Mesothelial cell of epicardium (in vitro differentiated cells): ENCODE results near the gene CPB2. TPM values are rescaled to one million over a fixed set of nuclear protein-coding genes. Genes with fewer than 3 reads are reported as not detected.

ENCODE experiments used
- DNase-seq, 2 experiments: peaks; one replicate each; pipeline ENCODE4 v3.0.0; 2021; ENCODE audit warnings: low spot score in 2 of 2; ENCODE audit not compliant: unreplicated experiment in 2 of 2
- H3K27ac Mint-ChIP-seq: 2 replicates; pipeline ENCODE4 v1.8.0; 2021; ENCODE audit warnings: mixed read lengths
- H3K27me3 Mint-ChIP-seq: 2 replicates; pipeline ENCODE4 v1.8.0; 2021; ENCODE audit warnings: low read depth, mixed read lengths
- H3K36me3 Mint-ChIP-seq: 2 replicates; pipeline ENCODE4 v1.8.0; 2021; ENCODE audit warnings: mixed read lengths
- H3K4me1 Mint-ChIP-seq: 2 replicates; pipeline ENCODE4 v1.8.0; 2021; ENCODE audit warnings: mixed read lengths
- H3K4me3 Mint-ChIP-seq: 2 replicates; pipeline ENCODE4 v1.8.0; 2021; ENCODE audit warnings: mild to moderate bottlenecking, moderate library complexity, mixed read lengths
- H3K9me3 Mint-ChIP-seq: 2 replicates; pipeline ENCODE4 v1.8.0; 2021; ENCODE audit warnings: mixed read lengths
- total RNA-seq: library from RNA; stranded (reverse); gene quantifications from 3 replicates; pipeline ENCODE4 v1.2.1, GENCODE V29; 2021
- TF ChIP-seq, protein P1 (sequence below): fragments of 200-600 bp; sonication (generic); IDR thresholded peaks from one replicate; pipeline ENCODE4 v1.5.0; 2021; ENCODE audit warnings: antibody characterized with exemption; ENCODE audit not compliant: unreplicated experiment

CPB2 gene
- total RNA-seq, 1 donor from 2014 or later: not detected

DNA sequence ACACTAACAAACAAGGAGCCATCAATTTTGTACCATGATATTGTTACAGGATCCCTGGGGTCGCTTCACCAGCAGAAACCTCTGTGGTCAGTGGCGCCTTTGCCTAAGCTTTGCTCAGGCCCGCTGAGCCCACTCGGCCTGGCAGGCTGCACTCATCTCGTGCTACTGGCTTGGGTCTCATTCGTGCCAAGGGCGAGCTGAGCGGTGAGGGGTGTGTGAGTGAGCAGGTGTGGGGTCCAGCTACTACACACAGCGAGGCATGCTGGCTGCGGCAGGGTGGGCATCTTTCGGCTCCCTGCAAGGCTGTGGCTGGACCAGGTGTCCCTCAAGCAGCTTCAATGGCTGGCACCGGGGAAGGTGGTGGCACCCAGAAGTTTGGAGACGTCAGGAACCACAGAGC lies 19.1 kb downstream of the CPB2 start:
- Mint-ChIP-seq H3K36me3 (no peaks in the 10 kb centered on the region), H3K27me3 (peaks cover 13% of the 10 kb centered on the region), H3K4me1 (no peaks in the 10 kb centered on the region), H3K4me3 (no peak overlapping the region), H3K27ac (no peak overlapping the region), H3K9me3 (no peaks in the 10 kb centered on the region)
- TF ChIP-seq, protein P1, sequence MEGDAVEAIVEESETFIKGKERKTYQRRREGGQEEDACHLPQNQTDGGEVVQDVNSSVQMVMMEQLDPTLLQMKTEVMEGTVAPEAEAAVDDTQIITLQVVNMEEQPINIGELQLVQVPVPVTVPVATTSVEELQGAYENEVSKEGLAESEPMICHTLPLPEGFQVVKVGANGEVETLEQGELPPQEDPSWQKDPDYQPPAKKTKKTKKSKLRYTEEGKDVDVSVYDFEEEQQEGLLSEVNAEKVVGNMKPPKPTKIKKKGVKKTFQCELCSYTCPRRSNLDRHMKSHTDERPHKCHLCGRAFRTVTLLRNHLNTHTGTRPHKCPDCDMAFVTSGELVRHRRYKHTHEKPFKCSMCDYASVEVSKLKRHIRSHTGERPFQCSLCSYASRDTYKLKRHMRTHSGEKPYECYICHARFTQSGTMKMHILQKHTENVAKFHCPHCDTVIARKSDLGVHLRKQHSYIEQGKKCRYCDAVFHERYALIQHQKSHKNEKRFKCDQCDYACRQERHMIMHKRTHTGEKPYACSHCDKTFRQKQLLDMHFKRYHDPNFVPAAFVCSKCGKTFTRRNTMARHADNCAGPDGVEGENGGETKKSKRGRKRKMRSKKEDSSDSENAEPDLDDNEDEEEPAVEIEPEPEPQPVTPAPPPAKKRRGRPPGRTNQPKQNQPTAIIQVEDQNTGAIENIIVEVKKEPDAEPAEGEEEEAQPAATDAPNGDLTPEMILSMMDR: no peak
- DNase-seq: no peak

DNA sequence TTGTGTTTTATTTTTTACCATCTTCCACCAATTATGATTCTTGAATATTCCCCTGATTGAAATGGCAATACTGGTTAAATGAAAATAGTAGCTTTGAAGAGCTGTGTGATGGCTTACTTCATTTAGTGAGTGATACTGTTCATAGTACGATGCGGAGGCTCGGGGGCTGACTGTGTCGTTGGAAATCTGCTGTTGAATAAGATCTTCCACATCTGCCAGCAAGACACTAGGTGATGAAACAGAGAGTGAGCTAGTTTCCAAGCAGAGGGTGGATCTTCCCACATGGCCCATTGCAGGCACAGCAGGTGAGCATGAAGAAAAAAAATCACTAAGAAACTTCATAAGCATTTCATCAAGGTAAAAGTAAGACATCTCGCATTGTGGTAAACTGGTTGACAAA lies 22.5 kb downstream of the CPB2 start:
- Mint-ChIP-seq H3K27ac (no peak overlapping the region), H3K9me3 (no peaks in the 10 kb centered on the region), H3K27me3 (peaks cover 13% of the 10 kb centered on the region), H3K36me3 (no peaks in the 10 kb centered on the region), H3K4me1 (no peaks in the 10 kb centered on the region), H3K4me3 (no peak overlapping the region)
- no peak for DNase-seq
- TF ChIP-seq, protein P1: no peak

- peaks cover 17% of the 10 kb centered on the region for H3K27me3 Mint-ChIP-seq
- H3K27ac Mint-ChIP-seq: no peak overlapping the region
- no peak for DNase-seq
- no peaks in the 10 kb centered on the region for H3K36me3 Mint-ChIP-seq
- H3K9me3 Mint-ChIP-seq: peaks cover 2% of the 10 kb centered on the region
- TF ChIP-seq, protein P1: no peak
- no peak overlapping the region for H3K4me3 Mint-ChIP-seq
- no peaks in the 10 kb centered on the region for H3K4me1 Mint-ChIP-seq
Measured at GRCh38 chr13:46079770-46080169, 25.1 kb downstream of the CPB2 start.

DNA sequence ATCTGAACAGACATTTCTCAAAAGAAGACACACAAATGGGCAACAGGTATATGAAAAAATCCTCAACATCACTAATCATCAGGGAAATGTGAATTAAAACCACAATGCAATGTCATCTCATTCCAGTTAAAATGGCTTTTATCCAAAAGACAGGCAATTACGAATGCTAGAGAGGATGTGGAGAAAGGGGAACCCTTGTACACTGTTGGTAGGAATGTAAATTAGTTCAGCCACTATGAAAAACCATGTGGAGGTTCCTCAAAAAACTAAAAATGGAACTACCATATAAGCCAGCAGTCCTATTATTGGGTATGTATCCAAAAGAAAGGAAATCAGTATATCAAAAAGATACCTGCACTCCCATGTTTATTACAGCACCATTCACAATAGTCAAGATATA lies 27.6 kb downstream of the CPB2 start:
- Mint-ChIP-seq H3K4me1 (no peaks in the 10 kb centered on the region), H3K27ac (no peak overlapping the region), H3K9me3 (peaks cover 7% of the 10 kb centered on the region), H3K27me3 (peaks cover 16% of the 10 kb centered on the region), H3K4me3 (no peak overlapping the region), H3K36me3 (no peaks in the 10 kb centered on the region)
- no peak for DNase-seq
- TF ChIP-seq, protein P1: no peak

GRCh38 chr13:46076827-46077226 lies 28.0 kb downstream of the CPB2 start:
- no peaks in the 10 kb centered on the region for H3K4me1 Mint-ChIP-seq

GRCh38 chr13:46075811-46076210 lies 29.0 kb downstream of the CPB2 start:
- Mint-ChIP-seq H3K9me3 (peaks cover 7% of the 10 kb centered on the region), H3K36me3 (no peaks in the 10 kb centered on the region), H3K27ac (no peak overlapping the region), H3K4me3 (no peak overlapping the region), H3K27me3 (peaks cover 15% of the 10 kb centered on the region), H3K4me1 (no peaks in the 10 kb centered on the region)
- no peak for DNase-seq
- TF ChIP-seq, protein P1: no peak

More at GRCh38 chr13:46076827-46077226, 28.0 kb downstream of the CPB2 start:
- H3K36me3 Mint-ChIP-seq: no peaks in the 10 kb centered on the region
- TF ChIP-seq, protein P1: no peak
- peaks cover 7% of the 10 kb centered on the region for H3K9me3 Mint-ChIP-seq
- DNase-seq: no peak
- H3K27me3 Mint-ChIP-seq: peaks cover 15% of the 10 kb centered on the region
- H3K4me3 Mint-ChIP-seq: no peak overlapping the region
- H3K27ac Mint-ChIP-seq: no peak overlapping the region
